GM11168 (cell line): Measurements from ENCODE around the gene MBLAC1.

Experiments used
- in situ Hi-C: fragments of 300-500 bp; cut with MboI; formaldehyde crosslinking; loops from one replicate; pipeline ENCODE4 v1.12.0; 2022; ENCODE audit warnings: low sequenced_read_pairs; ENCODE audit not compliant: unreplicated experiment

Gene MBLAC1

DNA sequence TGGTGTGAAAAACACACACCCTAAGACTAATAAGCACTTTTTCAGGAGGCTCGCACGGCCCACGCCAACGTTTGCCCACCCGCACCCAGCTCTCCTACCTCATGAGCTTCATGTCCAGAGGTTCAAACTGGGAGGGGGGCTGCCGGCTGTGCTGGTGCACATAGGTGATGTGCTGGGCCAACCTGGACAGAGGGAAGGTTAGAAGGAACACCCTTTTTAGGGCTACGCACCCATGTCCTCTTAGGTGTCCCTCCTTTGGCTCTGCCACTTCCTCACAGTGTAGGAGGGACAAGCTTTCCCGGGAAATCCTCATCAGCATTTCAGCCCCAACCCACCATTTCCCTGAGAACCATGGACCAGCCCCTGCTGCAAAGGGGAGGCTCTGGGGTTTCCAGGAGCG, 31.5 kb upstream of the MBLAC1 start:
- in situ Hi-C loops = no loop called here

DNA sequence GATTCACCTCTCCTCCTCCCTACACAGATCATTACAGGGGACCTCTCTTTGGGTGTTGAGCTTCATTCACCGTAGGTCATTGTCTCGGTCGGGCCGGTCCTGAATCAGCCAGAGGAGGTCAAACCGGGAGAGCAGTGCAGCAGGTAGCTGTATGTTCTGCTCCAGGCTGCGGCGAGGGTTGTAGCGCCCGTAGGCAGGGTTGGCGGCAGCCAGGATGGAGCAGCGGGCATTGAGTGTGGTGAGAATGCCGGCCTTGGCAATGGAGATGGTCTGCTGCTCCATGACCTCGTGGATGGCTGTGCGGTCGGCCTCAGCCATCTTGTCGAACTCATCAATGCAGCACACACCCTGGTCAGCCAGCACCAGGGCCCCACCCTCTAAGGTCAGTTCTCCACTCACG, 31.1 kb upstream of the MBLAC1 start:
- in situ Hi-C loops = no loop called here

DNA sequence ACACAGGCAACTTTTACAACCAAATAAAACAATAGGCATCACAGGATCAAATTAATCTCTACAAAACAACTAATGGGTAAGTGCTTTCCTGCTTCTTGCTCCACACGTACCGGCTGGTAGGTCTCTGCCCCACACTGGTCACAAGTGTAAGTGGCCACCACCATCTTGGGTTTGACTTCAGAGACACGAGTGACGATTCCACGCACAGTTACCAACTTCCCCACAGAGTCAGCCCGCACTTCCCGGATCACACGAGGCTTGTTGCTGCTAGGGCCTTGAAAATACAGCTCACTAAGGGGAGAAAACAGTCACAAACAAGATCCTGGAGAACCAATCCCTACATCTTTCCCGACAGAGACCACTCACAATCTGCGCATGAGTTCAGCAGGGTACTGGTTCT, 27.9 kb upstream of the MBLAC1 start:
- in situ Hi-C loops = no loop called here

DNA sequence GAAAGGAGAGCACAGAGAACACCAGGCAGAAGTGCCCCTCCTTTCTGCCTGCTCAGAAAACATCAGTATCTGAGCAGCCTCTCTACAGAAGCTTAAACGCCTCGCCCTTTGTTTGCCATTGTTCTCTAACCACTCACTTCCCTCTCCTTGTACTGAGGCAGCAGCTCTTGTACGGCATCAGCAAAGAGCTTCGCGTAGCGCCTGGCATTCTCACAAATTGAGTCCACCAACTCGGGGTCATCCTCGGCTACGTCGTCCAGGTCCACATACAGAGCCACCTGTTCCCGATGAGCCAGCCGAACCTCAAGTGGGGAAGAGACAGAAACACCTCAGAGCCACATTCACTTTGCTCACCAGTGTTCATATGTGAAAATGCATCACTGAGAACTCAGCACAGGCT, 27.3 kb upstream of the MBLAC1 start:
- in situ Hi-C loops = no loop called here

DNA sequence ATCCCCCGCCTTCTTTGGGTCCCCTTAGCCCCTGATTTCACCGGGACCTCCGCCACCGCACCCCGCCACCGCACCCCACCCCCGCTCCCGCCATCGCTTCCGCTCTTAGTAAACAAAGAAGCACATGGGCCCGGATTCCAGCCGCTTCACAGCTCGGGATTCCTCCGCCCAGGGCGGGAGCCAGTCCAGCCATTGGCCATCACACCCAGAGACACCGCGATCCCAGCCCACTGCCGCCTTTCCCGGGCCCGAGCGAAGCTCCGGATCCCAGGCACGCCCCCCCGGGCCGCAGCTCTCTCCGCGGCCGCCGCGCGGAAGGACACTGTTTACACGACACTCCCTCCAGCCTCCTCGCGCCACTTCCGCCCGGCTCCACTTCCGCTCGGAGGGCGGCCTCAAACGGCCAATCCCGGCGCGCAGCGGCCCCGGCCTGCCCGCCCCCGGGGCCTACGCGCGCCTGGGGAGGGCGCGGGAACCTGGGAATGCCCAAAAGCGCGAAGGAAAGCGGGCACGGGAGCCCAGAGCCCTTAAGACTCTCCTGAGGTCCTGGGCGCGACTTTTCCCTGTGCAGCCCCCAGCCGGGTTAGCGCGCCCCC, 26.2 kb upstream of the MBLAC1 start:
- in situ Hi-C loops = no loop called here

DNA sequence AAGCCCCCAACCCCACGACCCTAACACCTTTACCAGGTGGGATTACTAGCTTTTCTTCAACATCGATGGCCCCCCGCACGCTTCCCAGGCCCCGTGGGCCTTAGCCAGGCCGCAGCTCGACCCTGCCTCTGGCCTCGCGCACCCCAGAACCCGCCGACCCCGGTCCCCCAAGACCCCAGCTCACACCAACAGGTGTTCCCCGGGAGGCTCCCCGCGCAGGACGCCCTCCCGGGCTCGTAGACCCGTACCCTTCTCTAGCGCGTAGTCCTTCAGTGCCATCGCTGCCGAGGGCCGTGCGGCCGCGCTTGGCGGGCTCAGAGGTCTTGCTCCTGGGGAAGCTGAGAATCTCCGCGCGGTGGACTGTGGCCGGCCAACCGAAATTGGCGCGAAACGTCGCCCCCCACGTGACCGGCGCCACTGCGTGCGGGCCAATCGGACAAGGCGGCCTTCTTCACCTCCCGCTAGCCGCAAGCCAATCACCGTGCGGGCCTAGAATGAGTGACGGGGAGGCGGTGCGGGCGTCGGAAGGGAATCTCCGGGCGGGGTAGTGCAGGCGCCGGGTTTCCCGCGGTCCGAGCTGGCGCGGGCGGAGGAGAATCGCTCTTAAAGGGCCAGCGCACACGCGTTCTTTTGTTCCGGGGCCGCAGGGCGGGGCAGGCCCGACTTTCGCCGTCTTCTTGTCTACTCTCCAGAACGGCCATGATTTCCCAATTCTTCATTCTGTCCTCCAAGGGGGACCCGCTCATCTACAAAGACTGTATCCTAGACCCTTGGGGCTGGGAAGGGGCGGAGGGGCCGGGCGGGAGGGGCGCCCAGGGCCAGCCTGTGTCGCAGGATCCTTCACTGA, 25.5 kb upstream of the MBLAC1 start, which contains the start of the genes AP4M1 and MCM7:
Gene AP4M1 (plus strand): TSS at position 628 of the 847 bp plus-strand sequence. CDS start 72 bp downstream, at position 700.
Gene MCM7 (minus strand): TSS at position 382 of the 847 bp plus-strand sequence. CDS start 103 bp downstream, at position 279.
- in situ Hi-C loops = no loop called here

DNA sequence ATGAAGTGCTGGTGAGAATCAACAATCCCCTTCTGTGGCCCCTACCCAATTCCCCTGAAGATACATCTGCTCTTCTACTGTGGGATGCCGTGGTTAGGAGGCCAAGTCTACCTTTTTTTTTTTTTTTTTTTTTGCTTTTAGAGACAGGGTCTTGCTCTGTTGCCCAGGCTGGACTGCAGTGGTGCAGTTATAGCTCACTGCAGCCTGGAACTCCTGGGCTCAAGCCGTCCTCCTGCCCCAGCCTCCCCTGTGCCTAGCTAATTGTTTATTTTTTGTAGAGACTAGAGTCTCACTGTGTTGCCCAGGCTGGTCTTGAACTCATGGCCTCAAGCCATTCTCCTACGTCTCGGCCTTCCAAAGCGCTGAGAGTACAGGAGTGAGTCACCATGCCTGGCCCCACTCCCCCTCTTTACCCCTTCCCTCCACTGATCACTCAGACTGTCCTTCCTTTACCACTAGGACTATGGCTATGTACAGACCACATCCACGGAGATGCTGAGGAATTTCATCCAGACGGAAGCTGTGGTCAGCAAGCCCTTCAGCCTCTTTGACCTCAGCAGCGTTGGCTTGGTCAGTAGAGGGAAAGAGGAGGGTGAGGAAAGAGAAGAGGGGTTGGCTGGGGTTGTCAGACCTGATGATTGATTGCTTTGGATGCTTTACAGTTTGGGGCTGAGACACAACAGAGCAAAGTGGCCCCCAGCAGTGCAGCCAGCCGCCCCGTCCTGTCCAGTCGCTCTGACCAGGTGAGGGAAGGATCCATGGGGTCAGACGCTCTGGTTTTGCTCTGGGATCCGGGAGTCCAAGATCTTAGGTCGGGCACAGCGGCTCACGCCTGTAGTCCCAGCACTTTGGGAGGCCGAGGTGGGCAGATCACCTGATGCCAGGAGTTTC, 23.6 kb upstream of the MBLAC1 start:
- in situ Hi-C loops = no loop called here

DNA sequence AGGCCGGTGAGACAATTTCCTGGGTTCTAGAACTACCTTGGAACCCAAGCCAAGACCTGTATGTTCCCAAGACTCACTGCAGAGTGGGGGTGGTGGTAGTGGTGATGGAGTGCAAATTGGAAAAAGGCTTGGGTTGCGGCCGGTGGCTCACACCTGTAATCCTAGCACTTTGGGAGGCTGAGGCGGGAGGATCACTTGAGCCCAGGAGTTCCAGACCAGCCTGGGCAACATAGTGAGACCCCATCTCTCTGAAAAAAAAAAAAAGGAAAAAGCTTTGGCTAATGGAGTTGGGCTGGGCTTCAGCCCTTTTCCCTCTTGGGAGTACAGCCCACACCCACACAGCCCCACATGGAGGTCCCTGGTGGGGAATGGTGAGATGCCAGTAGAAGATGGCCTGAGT, 21.2 kb upstream of the MBLAC1 start:
- in situ Hi-C loops = no loop called here

DNA sequence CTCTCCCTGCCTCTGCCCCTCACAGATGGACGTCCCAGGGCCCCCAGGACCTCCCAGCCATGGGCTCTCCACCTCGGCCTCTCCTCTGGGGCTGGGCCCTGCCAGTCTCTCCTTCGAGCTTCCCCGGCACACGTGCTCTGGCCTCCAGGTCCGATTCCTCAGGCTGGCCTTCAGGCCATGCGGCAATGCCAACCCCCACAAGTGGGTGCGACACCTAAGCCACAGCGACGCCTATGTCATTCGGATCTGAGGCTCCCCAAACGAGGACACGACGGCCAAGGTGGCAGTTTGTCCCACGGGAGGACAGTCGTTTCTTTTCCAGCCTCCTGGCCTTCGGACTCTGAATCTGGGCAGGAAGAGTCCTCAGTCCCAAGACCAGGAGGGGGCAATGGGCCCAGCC, 20.1 kb upstream of the MBLAC1 start:
- in situ Hi-C loops = no loop called here

DNA sequence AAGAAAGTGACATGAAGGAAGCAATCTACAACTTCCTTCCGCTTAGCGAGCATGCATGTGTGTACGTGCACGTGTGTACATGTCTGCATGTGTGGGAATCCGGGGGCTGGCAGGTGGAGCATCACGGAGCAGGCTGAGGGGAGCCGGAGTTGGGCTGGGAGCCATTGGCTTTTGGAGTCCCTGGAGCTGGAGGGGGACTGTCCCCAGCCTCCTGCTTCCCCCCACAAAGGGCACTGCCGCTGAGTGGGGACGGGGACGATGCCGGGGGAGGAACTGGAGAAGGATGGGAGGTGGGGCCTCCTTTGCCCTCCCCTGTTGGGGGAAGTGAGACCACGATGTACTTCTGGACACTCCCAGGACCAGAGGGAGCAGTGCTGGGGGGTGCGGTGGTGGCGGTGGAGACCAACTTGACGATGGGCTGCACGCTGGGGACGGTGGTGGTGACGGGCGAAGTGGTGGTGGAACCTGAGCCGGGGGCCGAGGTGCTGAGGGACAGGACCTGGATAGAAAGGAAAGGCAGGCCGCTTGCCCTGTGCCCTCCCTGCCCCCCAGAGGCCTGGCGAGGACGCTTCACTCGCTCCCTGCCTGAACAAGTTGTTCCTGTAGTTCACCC, 19.5 kb upstream of the MBLAC1 start:
- in situ Hi-C loops = no loop called here

DNA sequence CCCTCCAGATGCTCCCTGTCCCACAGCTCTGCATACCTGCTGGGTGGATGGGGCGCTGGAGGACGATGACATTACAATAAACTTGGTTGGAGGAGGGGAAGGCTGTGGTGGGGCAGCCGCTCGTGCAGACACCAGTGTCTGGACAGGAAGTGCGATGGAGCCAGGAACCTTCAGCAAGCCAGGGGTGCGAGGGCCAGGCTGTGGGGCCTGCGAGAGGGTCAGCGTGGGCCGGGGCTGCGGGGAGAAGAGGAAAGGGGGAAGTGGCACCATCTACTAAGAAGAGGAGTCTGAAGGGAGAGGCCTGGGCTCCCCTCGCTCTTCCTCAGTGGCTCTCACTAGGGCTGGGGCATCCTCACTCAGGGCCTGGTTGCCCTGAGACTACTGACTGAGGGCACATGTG, 18.9 kb upstream of the MBLAC1 start:
- in situ Hi-C loops = no loop called here

DNA sequence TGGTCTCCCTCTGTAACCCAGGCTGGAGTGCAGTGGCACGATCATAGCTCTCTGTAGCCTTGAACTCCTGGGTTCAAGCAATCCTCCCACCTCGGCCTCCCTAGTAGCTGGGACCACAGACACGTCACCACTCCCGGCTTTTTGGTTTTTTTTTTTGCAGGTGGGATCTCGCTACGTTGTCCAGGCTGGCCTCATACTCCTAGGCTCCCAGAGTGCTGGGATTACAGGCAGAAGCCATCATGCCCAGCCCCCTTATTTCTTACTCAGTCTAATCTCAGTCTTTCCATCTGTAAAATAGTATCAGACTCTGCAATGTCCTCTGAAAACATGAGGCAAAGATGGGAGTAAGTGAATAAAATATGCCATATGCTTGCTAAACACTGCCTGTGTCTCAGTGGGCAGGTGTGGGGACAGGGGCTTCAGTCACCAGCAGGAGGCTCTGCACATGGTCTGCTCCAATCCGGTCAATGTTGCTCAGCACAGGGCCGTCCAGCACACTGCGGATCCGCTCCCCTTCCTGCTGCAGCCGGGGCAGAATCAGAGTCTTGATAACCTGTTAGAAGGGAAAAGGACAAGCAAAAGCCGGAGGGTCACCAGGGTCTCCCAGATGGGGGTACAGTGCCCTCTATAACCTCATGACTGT, 17.1 kb upstream of the MBLAC1 start:
- in situ Hi-C loops = no loop called here

DNA sequence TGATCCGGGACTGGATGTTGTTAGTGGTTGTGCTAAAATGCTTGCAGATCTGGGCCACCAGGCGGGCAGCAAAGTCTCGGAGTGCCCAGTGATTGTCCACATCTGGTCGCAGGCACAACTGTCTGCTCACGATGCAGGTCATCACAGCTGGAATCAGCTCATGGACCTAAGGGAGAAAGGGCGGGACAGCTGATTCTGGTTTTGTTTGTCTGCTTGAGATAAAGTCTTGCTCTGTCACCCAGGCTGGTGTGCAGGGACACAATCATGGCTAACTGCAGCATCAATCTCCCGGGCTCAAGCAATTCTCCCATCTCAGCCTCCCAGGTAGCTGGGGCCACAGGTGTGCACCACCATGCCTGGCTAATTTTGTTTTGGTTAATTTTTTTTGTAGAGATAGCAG, 15.6 kb upstream of the MBLAC1 start:
- in situ Hi-C loops = no loop called here

DNA sequence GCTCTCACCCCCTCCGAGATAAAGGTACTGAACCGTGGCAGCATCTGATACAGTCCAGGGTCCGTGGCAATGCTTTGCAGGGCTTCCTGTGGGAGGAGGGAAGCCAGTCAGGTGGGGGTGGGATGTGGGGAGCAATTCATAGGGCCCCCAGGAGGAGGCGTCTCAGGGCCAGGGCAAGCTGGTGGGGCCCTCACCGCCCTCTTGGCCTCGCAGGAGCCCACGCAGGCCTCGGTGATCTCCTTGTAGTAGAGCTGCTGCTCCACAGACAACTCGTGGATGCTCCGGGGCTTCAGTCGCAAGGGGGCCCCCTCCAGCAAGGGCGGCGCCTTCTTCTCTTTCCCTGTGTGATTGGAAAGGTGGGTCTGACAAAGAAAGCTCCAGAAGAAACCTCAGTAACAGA, 14.9 kb upstream of the MBLAC1 start:
- in situ Hi-C loops = no loop called here

DNA sequence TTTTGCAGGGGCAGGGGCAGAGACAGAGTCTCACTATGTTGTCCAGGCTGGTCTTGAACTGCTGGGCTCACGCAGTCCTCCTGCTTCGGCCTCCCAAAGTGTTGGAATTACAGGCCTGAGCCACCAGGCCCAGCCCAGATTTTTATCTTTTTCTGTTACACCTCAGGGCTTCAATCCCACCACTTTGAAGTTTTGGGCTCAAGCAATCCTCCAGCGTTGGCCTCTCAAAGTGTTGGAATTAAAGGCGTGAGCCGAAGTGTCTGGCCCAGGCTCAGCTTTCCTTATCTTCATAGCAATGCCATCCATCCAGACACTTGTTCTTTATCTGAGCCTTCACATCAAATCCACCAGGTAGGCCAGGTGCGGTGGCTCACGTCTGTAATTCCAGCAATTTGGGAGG, 11.7 kb upstream of the MBLAC1 start:
- in situ Hi-C loops = no loop called here

DNA sequence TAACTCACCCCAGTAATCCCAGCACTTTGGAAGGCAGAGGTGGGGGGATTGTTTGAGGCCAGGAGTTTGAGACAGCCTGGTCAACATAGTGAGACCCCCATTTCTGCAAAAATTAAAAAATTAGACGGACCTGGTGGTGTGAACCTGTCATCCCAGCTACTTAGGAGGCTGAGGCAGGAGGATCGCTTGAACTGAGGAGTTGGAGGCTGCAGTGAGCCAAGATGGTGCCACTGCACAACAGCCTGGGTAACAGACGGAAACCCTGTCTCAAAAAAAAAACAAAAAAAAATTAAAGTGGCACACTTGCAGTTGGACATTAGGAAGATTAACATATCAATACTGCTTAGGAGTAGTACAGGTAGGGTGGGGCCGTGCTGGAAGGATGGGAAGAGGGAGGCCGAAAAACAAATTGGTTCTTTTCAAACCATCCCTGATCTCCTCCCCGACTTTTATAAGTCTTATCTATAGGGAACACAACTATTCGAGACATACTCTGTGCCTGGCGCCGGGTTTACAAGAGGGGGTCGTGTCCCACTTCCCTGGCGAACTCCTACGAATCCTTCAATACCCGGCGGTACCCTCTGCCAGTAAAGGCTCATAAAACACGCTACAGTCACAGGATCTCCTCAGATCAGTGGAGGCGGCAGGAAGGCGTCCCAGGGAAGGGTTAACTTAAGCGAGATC, 8.2 kb upstream of the MBLAC1 start:
- in situ Hi-C loops = no loop called here

DNA sequence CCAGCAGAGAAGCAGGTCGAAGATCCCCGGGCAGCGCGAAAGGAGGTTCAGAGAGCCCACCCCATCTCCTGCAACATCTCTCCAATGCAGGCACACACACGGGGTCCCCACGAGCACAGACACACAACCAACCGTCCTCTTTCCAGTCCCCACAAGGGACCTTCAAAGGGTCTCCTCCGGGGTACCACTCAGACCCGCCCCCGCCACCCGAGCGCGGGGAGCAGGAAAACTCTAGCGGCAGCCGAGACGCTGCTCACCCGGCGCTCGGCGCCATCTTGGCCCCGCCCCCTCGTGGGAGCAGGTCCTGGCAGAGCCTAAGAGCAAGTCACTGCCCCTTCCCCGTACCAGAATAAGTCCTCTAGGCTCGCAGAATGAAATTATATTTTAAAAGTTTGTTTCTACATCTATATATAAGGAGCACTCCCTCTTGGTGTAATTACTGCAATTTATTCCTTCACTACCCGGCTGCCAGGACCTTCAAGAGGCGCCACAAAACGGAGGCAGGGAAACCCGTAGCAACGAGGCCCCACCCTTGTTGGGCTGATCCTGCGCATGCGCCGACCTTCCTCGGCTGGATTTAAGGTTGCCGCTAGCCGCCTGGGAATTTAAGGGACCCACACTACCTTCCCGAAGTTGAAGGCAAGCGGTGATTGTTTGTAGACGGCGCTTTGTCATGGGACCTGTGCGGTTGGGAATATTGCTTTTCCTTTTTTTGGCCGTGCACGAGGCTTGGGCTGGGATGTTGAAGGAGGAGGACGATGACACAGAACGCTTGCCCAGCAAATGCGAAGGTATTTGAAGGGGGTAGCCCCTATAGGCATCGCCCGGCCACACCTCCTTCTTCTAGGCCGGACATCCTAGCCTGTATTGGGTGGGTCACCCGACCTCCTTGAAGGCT, 7.4 kb upstream of the MBLAC1 start, which contains the start of the genes CNPY4 and TAF6:
Gene CNPY4 (plus strand): TSS at position 563 of the 898 bp plus-strand sequence. CDS start 111 bp downstream, at position 674.
Gene TAF6 (minus strand): TSS at position 287 of the 898 bp plus-strand sequence. CDS start 5,149 bp downstream, outside the sequence.
- in situ Hi-C loops = no loop called here
